Activated CD8-positive, alpha-beta memory T cell treated with anti-CD3 and anti-CD28 coated beads, Interleukin-2, amount 50 U/mL, for 1 hour (primary cell): ENCODE measurements around the gene ATL2.
"Not testable (repeated sequence)": the region's sequence is repeated elsewhere in the genome, so short reads cannot be mapped to it uniquely, and the experiment has no call there.

ENCODE experiments used
- DNase-seq: peaks from one replicate; pipeline ENCODE4 v3.0.0-alpha.2; 2020; ENCODE audit errors: extremely low read depth

Gene ATL2

GRCh38 chr2:38390947-38391346, 13.9 kb upstream of the ATL2 start:
- no peak for DNase-seq

- DNase-seq, result no peak
These were observed 10.8 kb upstream of the ATL2 start for GRCh38 chr2:38387887-38388286.

- no peak for DNase-seq
These were observed 9.7 kb upstream of the ATL2 start for GRCh38 chr2:38386821-38387220.

- no peak for DNase-seq
These were observed 9.3 kb upstream of the ATL2 start for GRCh38 chr2:38386377-38386776.

GRCh38 chr2:38384338-38384737, 7.3 kb upstream of the ATL2 start:
- DNase-seq, result no peak

- DNase-seq, result not testable (repeated sequence)
These were observed 6.7 kb upstream of the ATL2 start for GRCh38 chr2:38383741-38384140.

- DNase-seq, result no peak
These were observed 4.5 kb upstream of the ATL2 start for GRCh38 chr2:38381381-38382143.

GRCh38 chr2:38380397-38381130, 3.5 kb upstream of the ATL2 start:
- DNase-seq, result no peak

- DNase-seq, result no peak
These were observed 575 bp downstream of the ATL2 start for GRCh38 chr2:38376346-38377049.

GRCh38 chr2:38375696-38376345, 1.3 kb downstream of the ATL2 start:
- DNase-seq, result no peak

- no peak for DNase-seq
These were observed 2.1 kb downstream of the ATL2 start for GRCh38 chr2:38374984-38375383.

- no peak for DNase-seq
These were observed 5.8 kb downstream of the ATL2 start for GRCh38 chr2:38371235-38371634.

- DNase-seq, result no peak
These were observed 6.4 kb downstream of the ATL2 start for GRCh38 chr2:38370664-38371063.

GRCh38 chr2:38362232-38362631, 14.8 kb downstream of the ATL2 start:
- no peak for DNase-seq

- no peak for DNase-seq
These were observed 16.9 kb downstream of the ATL2 start for GRCh38 chr2:38360177-38360576.

GRCh38 chr2:38353402-38353801, 23.7 kb downstream of the ATL2 start:
- no peak for DNase-seq

GRCh38 chr2:38352336-38352735, 24.7 kb downstream of the ATL2 start:
- DNase-seq, result no peak

GRCh38 chr2:38345323-38346038, 31.6 kb downstream of the ATL2 start:
- DNase-seq, result no peak

GRCh38 chr2:38344813-38345212, 32.3 kb downstream of the ATL2 start:
- DNase-seq, result no peak

GRCh38 chr2:38343212-38343611, 33.9 kb downstream of the ATL2 start:
- DNase-seq, result no peak

- no peak for DNase-seq
These were observed 40.5 kb downstream of the ATL2 start for GRCh38 chr2:38336621-38337020.

GRCh38 chr2:38330754-38331153, 46.3 kb downstream of the ATL2 start:
- DNase-seq, result no peak
